ENCODE results near the gene ATP6V1C2.

- TF ChIP-seq CTCF (conservative IDR thresholded peaks at IDR 0.05), result no peak
- no peak for TF ChIP-seq ZFX (IDR thresholded peaks at IDR 0.05)
These were observed 37.8 kb downstream of the ATP6V1C2 start for GRCh38 chr2:10759151-10759714.
